Measurements from ENCODE around the gene GIN1.

The GIN1 gene

DNA sequence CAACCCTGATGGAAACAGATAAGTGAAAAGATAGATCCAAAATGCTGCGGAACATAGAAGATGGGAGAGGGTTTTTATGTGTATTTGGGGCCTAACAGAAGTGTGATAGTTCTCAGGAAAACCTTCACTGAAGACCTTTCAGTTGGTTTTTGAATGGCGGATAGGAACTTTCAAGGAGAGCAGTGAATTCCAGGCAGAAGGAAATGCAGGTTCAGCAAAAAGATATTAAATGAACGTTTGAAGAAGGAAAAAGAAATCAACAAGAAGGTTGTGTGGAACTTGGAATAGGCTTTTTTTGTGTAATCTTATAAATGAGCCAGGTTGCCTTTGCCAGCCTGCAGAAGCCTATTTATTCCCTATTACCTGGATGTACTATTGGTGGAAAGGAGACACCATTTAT, 2.3 kb upstream of the GIN1 start:
- Mint-ChIP-seq H3K4me1 (ENCODE audit: low read depth) (peaks cover 66% of the 10 kb centered on the region), H3K4me3 (peak overlapping the region; percentile 98), H3K27me3 (no peaks in the 10 kb centered on the region), H3K9me3 (ENCODE audit: low read depth) (no peaks in the 10 kb centered on the region), H3K27ac (no peak overlapping the region), H3K36me3 (no peaks in the 10 kb centered on the region)

DNA sequence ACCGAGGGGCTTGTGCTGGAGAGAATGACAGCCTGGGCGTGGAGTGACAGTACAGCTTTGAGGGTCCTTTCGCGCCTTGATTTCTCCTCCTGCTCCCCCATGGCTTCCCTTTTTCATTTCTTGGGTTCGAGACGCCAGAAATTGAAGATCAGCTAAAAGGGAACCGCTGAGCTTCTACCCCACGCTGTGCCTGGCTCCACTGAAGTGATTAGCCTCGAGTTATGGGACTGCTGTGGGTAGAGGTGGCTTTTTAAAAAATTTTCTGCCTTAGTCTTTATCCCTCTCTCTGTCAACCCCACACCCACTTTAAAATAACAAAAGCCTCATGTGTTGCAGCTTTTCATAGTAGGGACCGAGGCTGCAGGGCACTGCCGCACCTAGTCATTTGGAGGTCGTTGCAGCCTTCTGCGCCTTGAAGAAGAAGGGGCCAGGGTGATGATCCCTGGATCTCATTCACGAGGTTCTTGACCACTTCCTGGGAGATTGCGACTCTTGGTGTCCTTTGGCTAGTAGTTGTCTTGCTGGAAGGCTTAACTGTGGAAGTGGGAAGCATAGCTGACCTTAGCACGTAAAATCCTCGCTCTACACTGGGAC, 766 bp upstream of the GIN1 start:
- H3K4me1 Mint-ChIP-seq (ENCODE audit: low read depth), result peaks cover 65% of the 10 kb centered on the region
- H3K9me3 Mint-ChIP-seq (ENCODE audit: low read depth), result no peaks in the 10 kb centered on the region
- H3K36me3 Mint-ChIP-seq, result no peaks in the 10 kb centered on the region
- no peaks in the 10 kb centered on the region for H3K27me3 Mint-ChIP-seq
- H3K27ac Mint-ChIP-seq, result peak overlapping the region; percentile 99
- peak overlapping the region; percentile 98 for H3K4me3 Mint-ChIP-seq

DNA sequence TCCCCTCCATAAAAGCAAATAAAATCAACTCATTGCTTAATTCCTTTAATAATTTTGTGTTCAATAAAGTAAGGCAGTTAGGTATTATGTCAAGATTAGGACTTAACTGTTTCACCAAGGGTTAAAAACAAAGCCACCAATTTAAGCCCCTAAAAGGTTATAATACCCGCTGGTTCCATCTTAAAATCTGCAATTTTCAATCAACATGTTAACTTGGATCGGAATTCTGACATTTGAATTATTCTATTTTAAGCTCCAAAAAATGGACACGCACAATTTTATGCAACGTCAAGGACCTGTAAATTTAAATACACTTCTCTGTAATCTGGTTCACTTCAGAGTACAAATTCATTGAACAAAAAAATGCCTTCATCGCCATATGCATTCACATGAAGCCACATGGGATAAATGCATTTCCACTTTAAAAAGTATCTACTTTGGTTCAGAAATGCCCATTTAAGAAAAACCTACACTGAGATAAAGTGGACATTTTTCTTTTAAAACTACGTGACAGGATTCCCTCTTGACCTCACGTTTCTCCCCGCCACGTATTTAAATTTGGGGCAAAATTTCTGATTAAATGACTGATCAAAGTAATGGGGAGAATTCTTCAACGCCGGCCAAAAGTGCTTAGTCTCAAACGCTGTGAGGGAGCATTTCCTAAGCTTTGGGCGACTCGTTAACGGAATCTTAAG, 721 bp downstream of the GIN1 start:
- peak overlapping the region; percentile 98 for H3K4me3 Mint-ChIP-seq

DNA sequence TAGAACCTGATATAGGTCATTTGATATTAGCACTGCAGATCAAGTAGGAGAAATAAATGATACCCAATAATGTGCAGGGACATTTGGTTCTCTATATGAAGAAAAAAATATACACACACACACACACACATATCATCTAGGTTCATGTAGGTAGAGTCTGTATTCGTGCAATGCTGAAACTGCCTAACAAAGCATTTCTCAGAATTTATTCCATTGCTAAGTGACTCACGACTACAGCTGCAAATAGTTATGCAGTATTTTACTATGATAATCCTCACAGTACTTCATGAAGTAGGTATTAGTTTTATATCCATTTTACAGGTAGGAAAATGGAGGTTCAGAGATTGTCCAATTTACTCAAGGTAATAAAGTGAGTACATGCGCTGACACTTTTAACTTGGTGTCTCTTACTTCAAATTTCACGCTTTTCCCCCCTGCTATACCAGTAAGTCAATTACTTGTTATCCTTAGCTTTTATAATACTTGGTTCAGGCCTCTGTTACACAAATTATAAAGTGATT, 2.4 kb downstream of the GIN1 start:
- Mint-ChIP-seq H3K9me3 (ENCODE audit: low read depth) (no peaks in the 10 kb centered on the region), H3K27me3 (no peaks in the 10 kb centered on the region), H3K4me3 (no peak overlapping the region), H3K27ac (no peak overlapping the region), H3K4me1 (ENCODE audit: low read depth) (peaks cover 59% of the 10 kb centered on the region), H3K36me3 (peaks cover 3% of the 10 kb centered on the region)

More for the DNA sequence above, 721 bp downstream of the GIN1 start:
- peaks cover 3% of the 10 kb centered on the region for H3K36me3 Mint-ChIP-seq
- peak overlapping the region; percentile 99 for H3K27ac Mint-ChIP-seq
- H3K27me3 Mint-ChIP-seq, result no peaks in the 10 kb centered on the region
- peaks cover 60% of the 10 kb centered on the region for H3K4me1 Mint-ChIP-seq (ENCODE audit: low read depth)
- H3K9me3 Mint-ChIP-seq (ENCODE audit: low read depth), result no peaks in the 10 kb centered on the region

DNA sequence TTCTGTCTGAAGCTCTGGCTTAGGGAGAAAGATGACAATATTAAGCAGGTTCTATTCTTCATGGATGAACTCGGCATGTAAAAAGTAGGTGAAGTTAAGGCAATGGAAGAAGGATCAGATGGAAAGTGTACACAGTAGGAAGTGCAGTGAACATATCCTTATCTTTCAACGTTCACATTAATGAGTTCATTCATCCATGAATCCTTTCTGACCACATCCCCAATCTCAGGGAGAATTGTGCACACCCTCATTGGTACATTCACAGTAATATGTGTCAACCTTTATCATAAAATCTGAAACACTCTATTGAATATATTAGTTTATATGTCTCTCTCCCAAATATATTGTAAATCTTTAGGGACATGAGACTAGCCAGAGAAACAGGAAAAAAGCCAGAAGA, 5.5 kb downstream of the GIN1 start:
- Mint-ChIP-seq H3K27me3 (no peaks in the 10 kb centered on the region), H3K9me3 (ENCODE audit: low read depth) (peaks cover 3% of the 10 kb centered on the region), H3K4me3 (no peak overlapping the region), H3K36me3 (peaks cover 6% of the 10 kb centered on the region), H3K27ac (no peak overlapping the region), H3K4me1 (ENCODE audit: low read depth) (peaks cover 66% of the 10 kb centered on the region)

DNA sequence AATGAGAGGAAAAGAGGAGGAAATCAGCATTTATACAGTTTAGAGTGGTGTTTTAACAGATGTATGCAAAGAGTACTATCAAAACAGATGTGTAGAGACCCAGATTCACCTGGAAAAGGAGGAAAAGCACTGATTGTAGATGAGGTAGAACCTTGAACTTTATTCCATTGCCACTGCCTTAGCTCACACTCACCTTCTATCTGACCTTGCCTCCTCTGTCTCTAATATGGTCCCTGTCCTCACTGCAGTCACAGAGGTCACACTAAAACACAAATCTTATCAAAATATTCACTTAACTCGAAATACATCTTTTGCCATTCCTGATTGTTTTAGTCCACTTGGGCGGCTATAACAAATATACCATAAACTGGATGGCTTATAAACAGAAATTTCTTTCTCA, 7.0 kb downstream of the GIN1 start:
- Mint-ChIP-seq H3K36me3 (peaks cover 8% of the 10 kb centered on the region), H3K27me3 (no peaks in the 10 kb centered on the region), H3K9me3 (ENCODE audit: low read depth) (peaks cover 3% of the 10 kb centered on the region), H3K27ac (no peak overlapping the region), H3K4me3 (no peak overlapping the region), H3K4me1 (ENCODE audit: low read depth) (peaks cover 57% of the 10 kb centered on the region)

DNA sequence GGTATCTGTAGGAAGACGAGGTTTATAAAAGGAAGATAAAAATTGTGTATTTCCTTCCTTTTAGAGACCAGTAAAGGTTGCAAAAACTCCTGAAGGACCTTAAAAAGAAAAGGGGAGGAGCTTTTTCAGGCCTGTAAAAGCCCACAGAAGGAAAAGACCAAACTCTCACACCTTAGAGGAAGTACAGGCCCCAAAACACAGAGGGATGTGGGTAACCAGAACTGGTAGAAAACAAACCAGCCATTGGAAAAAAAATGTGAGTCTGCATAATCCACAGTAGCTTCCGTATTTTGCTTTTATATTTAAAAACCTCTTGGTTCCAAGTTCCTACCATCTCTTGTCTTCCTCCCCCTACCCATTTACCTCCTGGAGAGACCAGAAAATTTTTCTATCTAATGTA, 8.5 kb downstream of the GIN1 start:
- Mint-ChIP-seq H3K4me1 (ENCODE audit: low read depth) (peaks cover 50% of the 10 kb centered on the region), H3K9me3 (ENCODE audit: low read depth) (peaks cover 3% of the 10 kb centered on the region), H3K27me3 (no peaks in the 10 kb centered on the region), H3K4me3 (peak overlapping the region; percentile 40), H3K27ac (peak overlapping the region; percentile 88), H3K36me3 (peaks cover 13% of the 10 kb centered on the region)

DNA sequence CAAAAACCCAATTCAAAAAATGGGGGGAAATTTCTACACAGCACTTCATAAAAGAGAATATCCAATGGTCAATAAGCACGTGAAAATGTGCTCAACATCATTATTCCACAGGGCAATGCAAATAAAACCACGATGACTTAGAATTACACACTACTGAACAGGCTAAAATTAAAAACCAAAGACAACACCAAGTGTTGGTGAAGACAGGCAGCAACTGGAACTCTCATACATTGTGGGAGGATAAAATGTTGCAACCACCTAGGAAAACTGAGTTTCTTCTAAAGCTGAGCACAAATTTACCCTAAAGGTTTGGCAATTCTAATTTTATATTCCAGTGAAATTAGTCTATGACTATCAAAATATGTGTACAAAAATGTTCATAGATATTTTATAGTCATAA, 9.5 kb downstream of the GIN1 start:
- peaks cover 13% of the 10 kb centered on the region for H3K36me3 Mint-ChIP-seq
- H3K9me3 Mint-ChIP-seq (ENCODE audit: low read depth), result peaks cover 3% of the 10 kb centered on the region
- H3K4me3 Mint-ChIP-seq, result no peak overlapping the region
- no peak overlapping the region for H3K27ac Mint-ChIP-seq
- peaks cover 43% of the 10 kb centered on the region for H3K4me1 Mint-ChIP-seq (ENCODE audit: low read depth)
- no peaks in the 10 kb centered on the region for H3K27me3 Mint-ChIP-seq

DNA sequence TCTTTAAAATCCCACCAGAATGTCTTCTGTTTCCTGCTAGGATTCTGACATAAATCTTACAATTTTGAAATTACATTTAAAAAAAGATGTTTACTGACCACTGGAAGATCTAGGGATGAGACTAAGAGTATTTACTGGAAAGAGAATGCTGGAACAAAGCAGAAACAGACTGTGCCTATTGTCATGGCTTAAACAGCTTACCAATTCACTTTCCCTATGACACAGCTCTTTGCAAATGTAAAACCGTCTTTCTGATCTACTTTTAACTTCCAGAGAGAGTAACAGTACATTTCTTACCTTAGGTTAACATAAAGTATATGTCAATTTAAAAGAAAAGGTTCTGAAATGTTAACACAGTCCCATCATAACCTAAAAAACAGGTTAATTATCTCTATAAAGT, 10.7 kb downstream of the GIN1 start:
- H3K4me3 Mint-ChIP-seq, result no peak overlapping the region
- H3K27me3 Mint-ChIP-seq, result no peaks in the 10 kb centered on the region
- H3K4me1 Mint-ChIP-seq (ENCODE audit: low read depth), result peaks cover 38% of the 10 kb centered on the region
- no peak overlapping the region for H3K27ac Mint-ChIP-seq
- peaks cover 15% of the 10 kb centered on the region for H3K36me3 Mint-ChIP-seq
- peaks cover 3% of the 10 kb centered on the region for H3K9me3 Mint-ChIP-seq (ENCODE audit: low read depth)

DNA sequence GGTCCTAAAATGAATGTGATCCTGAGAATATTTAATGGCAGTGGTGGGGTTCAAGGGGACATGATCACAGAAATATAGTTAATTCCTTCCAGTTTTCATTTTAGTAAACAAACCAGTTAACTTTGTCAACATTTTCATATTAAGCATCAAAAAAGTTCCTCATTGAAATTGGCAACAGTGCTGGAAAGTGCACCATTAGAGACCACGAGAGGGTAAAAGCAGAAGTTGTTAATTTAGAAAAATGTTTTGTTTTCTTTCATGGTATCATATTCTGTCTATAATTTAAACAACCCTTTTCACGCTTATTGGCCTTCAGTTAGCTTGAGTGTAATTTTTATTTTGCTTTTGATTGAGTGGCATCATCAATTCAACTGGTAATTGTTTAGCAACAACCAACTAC, 11.9 kb downstream of the GIN1 start:
- peaks cover 35% of the 10 kb centered on the region for H3K4me1 Mint-ChIP-seq (ENCODE audit: low read depth)
- H3K27me3 Mint-ChIP-seq, result no peaks in the 10 kb centered on the region
- H3K36me3 Mint-ChIP-seq, result peaks cover 14% of the 10 kb centered on the region
- H3K27ac Mint-ChIP-seq, result no peak overlapping the region
- peaks cover 3% of the 10 kb centered on the region for H3K9me3 Mint-ChIP-seq (ENCODE audit: low read depth)
- no peak overlapping the region for H3K4me3 Mint-ChIP-seq

DNA sequence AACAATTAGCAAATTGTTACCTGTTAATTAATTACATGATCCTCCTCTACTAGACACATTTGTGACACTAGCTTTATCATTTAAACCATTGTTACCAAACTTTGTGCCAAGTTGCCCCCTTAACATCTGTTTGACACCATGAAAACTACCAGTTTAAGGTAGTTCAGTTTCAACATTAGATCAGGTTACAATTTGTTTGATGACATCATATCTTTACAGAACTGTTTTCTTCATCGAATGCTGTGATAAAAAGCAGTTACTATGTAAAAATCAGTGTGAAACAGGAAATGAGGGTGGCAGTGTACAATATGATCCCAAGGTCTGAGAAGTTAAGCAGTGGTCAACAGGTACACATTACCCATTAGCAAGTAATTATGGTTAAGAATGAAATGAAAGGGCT, 17.7 kb downstream of the GIN1 start:
- Mint-ChIP-seq H3K4me1 (ENCODE audit: low read depth) (no peaks in the 10 kb centered on the region), H3K9me3 (ENCODE audit: low read depth) (no peaks in the 10 kb centered on the region), H3K27ac (no peak overlapping the region), H3K27me3 (no peaks in the 10 kb centered on the region), H3K4me3 (no peak overlapping the region), H3K36me3 (peaks cover 16% of the 10 kb centered on the region)

DNA sequence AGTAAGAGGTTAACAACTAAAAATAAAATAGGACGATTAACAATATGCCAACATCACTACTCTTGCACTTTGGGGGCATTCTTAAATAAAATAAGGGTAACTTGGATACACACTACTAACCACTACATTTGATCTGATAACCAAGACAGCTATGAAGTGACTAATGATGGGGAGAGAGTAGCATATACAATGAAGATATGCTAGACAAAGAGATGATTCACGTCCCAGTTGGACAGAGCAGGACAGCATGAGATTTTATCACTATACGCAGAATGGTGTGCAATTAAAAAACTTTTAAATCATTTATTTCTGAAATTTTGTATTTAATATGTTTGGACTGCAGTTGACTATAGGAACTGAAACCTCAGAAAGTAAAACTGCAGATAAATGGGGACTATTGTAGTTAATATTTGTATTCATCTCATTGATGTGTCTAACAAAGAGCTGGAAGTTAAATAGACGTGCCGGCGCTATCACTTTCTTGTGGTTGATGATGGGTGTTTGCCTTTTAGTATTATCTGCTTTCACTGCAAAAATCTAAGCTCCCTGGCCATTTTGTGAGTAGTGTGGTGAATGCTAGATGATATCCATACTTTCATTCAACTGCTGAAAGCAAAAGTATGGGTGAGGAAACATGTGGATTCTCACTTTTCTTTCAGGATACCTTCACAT, 18.7 kb downstream of the GIN1 start:
- H3K27ac Mint-ChIP-seq, result no peak overlapping the region
- H3K36me3 Mint-ChIP-seq, result peaks cover 19% of the 10 kb centered on the region

DNA sequence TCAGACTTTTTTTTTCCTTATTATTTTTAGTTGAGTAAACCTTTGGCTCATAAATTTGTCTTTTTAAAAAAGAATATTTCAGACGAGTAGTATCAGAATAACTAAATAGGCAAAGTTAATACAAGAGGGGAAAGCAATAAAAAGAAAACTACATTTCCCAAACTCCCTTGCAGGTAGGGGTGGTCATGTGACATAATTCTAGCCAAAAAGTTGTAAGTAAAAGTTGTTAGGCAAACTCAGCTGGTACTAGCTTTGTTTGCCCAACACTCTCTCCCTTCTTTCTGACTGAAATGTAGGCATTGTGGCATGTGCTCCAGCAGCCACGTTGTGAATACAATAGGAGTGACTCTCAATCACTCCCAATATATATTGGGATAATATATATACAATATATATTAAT, 20.9 kb downstream of the GIN1 start:
- Mint-ChIP-seq H3K9me3 (ENCODE audit: low read depth) (no peaks in the 10 kb centered on the region), H3K27me3 (no peaks in the 10 kb centered on the region), H3K4me3 (no peak overlapping the region), H3K27ac (no peak overlapping the region), H3K4me1 (ENCODE audit: low read depth) (no peaks in the 10 kb centered on the region), H3K36me3 (peaks cover 16% of the 10 kb centered on the region)

More for the DNA sequence above, 18.7 kb downstream of the GIN1 start:
- H3K9me3 Mint-ChIP-seq (ENCODE audit: low read depth), result no peaks in the 10 kb centered on the region
- H3K4me1 Mint-ChIP-seq (ENCODE audit: low read depth), result no peaks in the 10 kb centered on the region
- H3K4me3 Mint-ChIP-seq, result no peak overlapping the region
- no peaks in the 10 kb centered on the region for H3K27me3 Mint-ChIP-seq

DNA sequence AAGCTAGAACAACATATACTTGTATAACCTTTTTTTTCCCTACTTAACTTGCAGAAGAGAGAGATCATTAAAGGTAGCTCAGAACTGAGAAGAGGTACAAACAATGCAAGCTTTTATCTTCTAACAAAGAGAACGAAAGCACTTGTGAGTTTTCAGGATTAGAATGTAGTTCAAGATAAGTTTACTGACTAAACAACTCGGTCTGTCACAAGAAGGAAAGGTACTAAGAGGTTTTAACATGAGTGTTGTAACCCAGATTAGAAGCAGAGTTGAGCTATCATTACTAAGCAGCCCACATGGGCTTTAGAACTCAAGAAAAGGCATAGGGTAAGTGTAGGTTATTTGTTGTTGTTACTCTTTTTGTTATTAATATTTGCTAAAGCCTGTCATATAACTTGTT, 25.2 kb downstream of the GIN1 start:
- no peaks in the 10 kb centered on the region for H3K4me1 Mint-ChIP-seq (ENCODE audit: low read depth)
- H3K4me3 Mint-ChIP-seq, result no peak overlapping the region
- H3K27ac Mint-ChIP-seq, result no peak overlapping the region
- no peaks in the 10 kb centered on the region for H3K9me3 Mint-ChIP-seq (ENCODE audit: low read depth)
- H3K27me3 Mint-ChIP-seq, result no peaks in the 10 kb centered on the region
- H3K36me3 Mint-ChIP-seq, result peaks cover 33% of the 10 kb centered on the region

DNA sequence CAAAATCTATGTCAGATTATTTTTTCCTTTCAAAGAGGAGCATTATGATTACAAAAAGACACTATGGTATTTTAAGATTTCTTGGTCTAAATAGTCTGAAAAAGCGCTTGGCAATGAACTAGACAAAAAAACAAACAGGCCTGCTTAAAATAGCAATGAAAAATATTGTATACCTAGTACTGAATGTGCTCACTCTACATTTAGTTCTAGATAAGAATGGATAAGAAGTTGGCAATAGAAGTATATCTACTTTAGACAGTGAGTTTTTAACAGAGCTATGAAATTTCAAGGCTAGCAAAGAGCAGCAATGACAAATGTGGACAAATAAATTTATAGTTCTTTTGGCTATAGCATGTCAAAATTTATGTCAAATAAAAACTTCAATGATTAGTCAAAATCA, 26.2 kb downstream of the GIN1 start:
- peaks cover 37% of the 10 kb centered on the region for H3K36me3 Mint-ChIP-seq
- H3K27ac Mint-ChIP-seq, result no peak overlapping the region
- no peaks in the 10 kb centered on the region for H3K27me3 Mint-ChIP-seq
- no peaks in the 10 kb centered on the region for H3K9me3 Mint-ChIP-seq (ENCODE audit: low read depth)
- H3K4me3 Mint-ChIP-seq, result no peak overlapping the region
- no peaks in the 10 kb centered on the region for H3K4me1 Mint-ChIP-seq (ENCODE audit: low read depth)

Measured in activated naive CD8-positive, alpha-beta T cell (primary cell).